Measurements from ENCODE around the gene TRANK1.
A peak's percentile ranks its signal among the peaks of the same experiment; 100 is the strongest.

The TRANK1 gene

GRCh38 chr3:36893826-36894225, 51.0 kb downstream of the TRANK1 start:
- H3K27ac ChIP-seq (ENCODE audit: low read depth, low read length), result peak overlapping the region; percentile 94
- H3K4me2 ChIP-seq (ENCODE audit: low read length), result peak overlapping the region; percentile 69
- H3K9me3 ChIP-seq (ENCODE audit: control insufficient read depth, insufficient read depth, low read length), result no peaks in the 10 kb centered on the region
- no peaks in the 10 kb centered on the region for H3K9me2 ChIP-seq (replicated peaks; ENCODE audit: control insufficient read depth, low read length)
- peak overlapping the region; percentile 62 for H3K4me3 ChIP-seq (ENCODE audit: low read length)
- H3K4me1 ChIP-seq (ENCODE audit: control insufficient read depth, low read length), result peaks cover 76% of the 10 kb centered on the region
- H4K20me1 ChIP-seq (ENCODE audit: control insufficient read depth, insufficient read depth, low read depth, low read length), result no peaks in the 10 kb centered on the region
- H3K79me2 ChIP-seq (ENCODE audit: control insufficient read depth, low read length), result peaks cover 18% of the 10 kb centered on the region
- peaks cover 88% of the 10 kb centered on the region for H3K36me3 ChIP-seq (ENCODE audit: control insufficient read depth, low read length)
- TF ChIP-seq CTCF (IDR thresholded peaks at IDR 0.05; ENCODE audit: low read depth, low read length, poor library complexity, severe bottlenecking) (no peak), EZH2phosphoT487 (IDR thresholded peaks at IDR 0.05; ENCODE audit: borderline replicate concordance, low read length) (no peak)
- no peaks in the 10 kb centered on the region for H3K27me3 ChIP-seq (ENCODE audit: control insufficient read depth, low read length)
- H3F3A ChIP-seq (ENCODE audit: control insufficient read depth, insufficient read depth), result peaks cover 30% of the 10 kb centered on the region

DNA sequence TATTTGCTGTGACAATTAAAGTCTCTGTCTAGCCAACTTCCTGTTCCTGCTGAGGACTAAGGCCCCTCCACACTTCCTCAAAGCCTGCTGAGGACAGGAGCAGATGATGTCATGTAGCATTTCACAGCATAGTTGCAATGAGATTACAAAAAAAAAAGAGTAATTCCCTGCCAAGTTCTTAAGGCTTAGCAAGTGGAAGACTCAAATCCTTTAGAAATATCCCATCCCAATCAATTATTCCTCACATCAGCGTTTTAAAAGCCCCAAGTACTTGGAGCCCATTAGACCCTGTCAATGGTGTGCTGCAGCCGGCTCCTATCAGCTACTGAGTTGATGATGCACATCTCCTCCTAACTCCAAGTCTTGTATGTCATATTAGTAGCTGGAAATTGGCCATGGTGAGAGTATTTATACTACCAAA, 51.7 kb downstream of the TRANK1 start:
- H3K36me3 ChIP-seq (ENCODE audit: control insufficient read depth, low read length), result peaks cover 88% of the 10 kb centered on the region
- TF ChIP-seq CTCF (IDR thresholded peaks at IDR 0.05; ENCODE audit: low read depth, low read length, poor library complexity, severe bottlenecking), result no peak
- no peak for TF ChIP-seq EZH2phosphoT487 (IDR thresholded peaks at IDR 0.05; ENCODE audit: borderline replicate concordance, low read length)
- H3K4me3 ChIP-seq (ENCODE audit: low read length), result peak overlapping the region; percentile 62
- H3K4me1 ChIP-seq (ENCODE audit: control insufficient read depth, low read length), result peaks cover 76% of the 10 kb centered on the region
- no peaks in the 10 kb centered on the region for H4K20me1 ChIP-seq (ENCODE audit: control insufficient read depth, insufficient read depth, low read depth, low read length)
- H3K9me3 ChIP-seq (ENCODE audit: control insufficient read depth, insufficient read depth, low read length), result no peaks in the 10 kb centered on the region
- H3K9me2 ChIP-seq (replicated peaks; ENCODE audit: control insufficient read depth, low read length), result no peaks in the 10 kb centered on the region
- peaks cover 18% of the 10 kb centered on the region for H3K79me2 ChIP-seq (ENCODE audit: control insufficient read depth, low read length)
- H3K27ac ChIP-seq (ENCODE audit: low read depth, low read length), result peak overlapping the region; percentile 94
- peaks cover 30% of the 10 kb centered on the region for H3F3A ChIP-seq (ENCODE audit: control insufficient read depth, insufficient read depth)
- H3K4me2 ChIP-seq (ENCODE audit: low read length), result peak overlapping the region; percentile 69
- H3K27me3 ChIP-seq (ENCODE audit: control insufficient read depth, low read length), result no peaks in the 10 kb centered on the region

DNA sequence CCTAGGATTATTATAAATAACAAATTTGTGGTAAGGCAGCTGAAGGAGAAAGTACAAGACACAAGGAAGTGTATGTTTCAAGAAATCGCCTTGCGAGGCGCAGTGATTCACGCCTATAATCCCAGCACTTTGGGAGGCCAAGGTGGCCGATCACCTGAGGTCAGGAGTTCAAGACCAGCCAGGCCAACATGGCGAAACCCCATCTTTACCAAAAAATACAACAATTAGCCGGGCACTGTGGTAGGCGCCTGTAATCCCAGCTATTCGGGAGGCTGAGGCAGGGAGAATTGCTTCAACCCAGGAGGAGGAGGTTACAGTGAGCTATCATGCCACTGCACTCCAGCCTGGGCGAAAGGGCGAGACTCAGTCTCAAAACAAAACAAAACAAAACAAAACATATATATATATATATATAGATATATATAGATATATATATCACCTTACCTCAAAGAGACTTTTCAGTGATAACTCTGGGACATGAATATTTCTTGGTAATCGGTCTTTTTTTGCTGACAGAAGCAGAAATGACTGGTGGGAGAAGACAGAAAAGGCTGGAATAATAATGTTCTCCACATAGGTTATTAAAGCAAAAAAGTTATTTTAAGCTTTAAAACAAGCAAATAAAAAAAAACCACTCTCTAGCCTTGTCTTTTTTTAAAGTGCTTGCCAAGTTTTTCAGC, 52.3 kb downstream of the TRANK1 start:
- H3K9me3 ChIP-seq (ENCODE audit: control insufficient read depth, insufficient read depth, low read length), result no peaks in the 10 kb centered on the region
- H3K36me3 ChIP-seq (ENCODE audit: control insufficient read depth, low read length), result peaks cover 88% of the 10 kb centered on the region
- no peaks in the 10 kb centered on the region for H4K20me1 ChIP-seq (ENCODE audit: control insufficient read depth, insufficient read depth, low read depth, low read length)
- H3F3A ChIP-seq (ENCODE audit: control insufficient read depth, insufficient read depth), result peaks cover 30% of the 10 kb centered on the region
- no peaks in the 10 kb centered on the region for H3K9me2 ChIP-seq (replicated peaks; ENCODE audit: control insufficient read depth, low read length)
- peak overlapping the region; percentile 62 for H3K4me3 ChIP-seq (ENCODE audit: low read length)
- H3K4me1 ChIP-seq (ENCODE audit: control insufficient read depth, low read length), result peaks cover 75% of the 10 kb centered on the region
- H3K27ac ChIP-seq (ENCODE audit: low read depth, low read length), result peak overlapping the region; percentile 94
- H3K27me3 ChIP-seq (ENCODE audit: control insufficient read depth, low read length), result no peaks in the 10 kb centered on the region
- peak overlapping the region; percentile 69 for H3K4me2 ChIP-seq (ENCODE audit: low read length)
- TF ChIP-seq EZH2phosphoT487 (IDR thresholded peaks at IDR 0.05; ENCODE audit: borderline replicate concordance, low read length) (no peak), CTCF (IDR thresholded peaks at IDR 0.05; ENCODE audit: low read depth, low read length, poor library complexity, severe bottlenecking) (no peak)
- H3K79me2 ChIP-seq (ENCODE audit: control insufficient read depth, low read length), result peaks cover 18% of the 10 kb centered on the region
